ENCODE measurements around the gene TMEM141.

The TMEM141 gene

DNA sequence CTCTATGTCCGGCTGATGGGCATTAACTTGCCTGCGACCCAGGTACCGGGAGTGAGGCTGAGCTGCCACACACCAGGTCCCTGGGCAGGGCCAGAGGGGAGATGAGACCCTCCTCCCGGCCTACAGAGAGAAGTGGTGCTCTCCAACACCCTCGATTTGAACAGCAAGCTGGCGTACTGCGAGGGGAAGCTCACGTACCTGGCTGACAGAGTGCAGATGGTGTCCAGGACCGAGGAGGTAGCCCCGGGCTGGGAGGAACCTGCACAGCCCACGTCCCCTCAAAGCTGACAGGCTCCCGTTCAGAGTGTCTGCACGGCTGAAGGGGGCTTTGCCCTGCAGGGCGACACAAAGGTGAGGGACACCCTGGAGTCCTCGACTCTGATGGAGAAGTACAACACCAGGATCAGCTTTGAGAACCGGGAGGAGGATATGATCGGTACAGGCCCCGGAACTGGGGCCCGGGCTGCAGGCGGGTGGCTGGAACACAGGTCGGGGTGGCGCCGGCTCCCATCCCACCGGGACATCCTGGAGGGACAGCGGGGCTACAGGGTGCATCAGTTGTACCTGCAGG lies 15.6 kb downstream of the TMEM141 start:
- Histone ChIP-seq H3K27ac (peak overlapping the region; percentile 55; the same call in 1 of the 2 replicates), H2AFZ (ENCODE audit: low read depth) (peak overlapping the region; percentile 86; the same call in 1 of the 2 replicates), H3K27me3 (ENCODE audit: insufficient read depth, low read depth) (no peaks in the 10 kb centered on the region), H4K20me1 (ENCODE audit: insufficient read depth) (0 out of 2 replicates have a peak, but pooled peaks cover 3% of the 10 kb centered on the region), H3K79me2 (ENCODE audit: insufficient read depth, low read depth) (peaks cover 35% of the 10 kb centered on the region), H3K9ac (peak overlapping the region; percentile 57; the same call in 1 of the 2 replicates), H3K4me1 (ENCODE audit: low read depth, poor library complexity, severe bottlenecking) (peaks cover 31% of the 10 kb centered on the region), H3K4me2 (peak overlapping the region; percentile 67), H3K4me3 (IDR thresholded peaks at IDR 0.05; ENCODE audit: insufficient read depth, low read depth, low read length) (no peak overlapping the region), H3K36me3 (ENCODE audit: insufficient read depth) (no peaks in the 10 kb centered on the region; the same call in 1 of the 2 replicates)
- TF ChIP-seq, protein P1, sequence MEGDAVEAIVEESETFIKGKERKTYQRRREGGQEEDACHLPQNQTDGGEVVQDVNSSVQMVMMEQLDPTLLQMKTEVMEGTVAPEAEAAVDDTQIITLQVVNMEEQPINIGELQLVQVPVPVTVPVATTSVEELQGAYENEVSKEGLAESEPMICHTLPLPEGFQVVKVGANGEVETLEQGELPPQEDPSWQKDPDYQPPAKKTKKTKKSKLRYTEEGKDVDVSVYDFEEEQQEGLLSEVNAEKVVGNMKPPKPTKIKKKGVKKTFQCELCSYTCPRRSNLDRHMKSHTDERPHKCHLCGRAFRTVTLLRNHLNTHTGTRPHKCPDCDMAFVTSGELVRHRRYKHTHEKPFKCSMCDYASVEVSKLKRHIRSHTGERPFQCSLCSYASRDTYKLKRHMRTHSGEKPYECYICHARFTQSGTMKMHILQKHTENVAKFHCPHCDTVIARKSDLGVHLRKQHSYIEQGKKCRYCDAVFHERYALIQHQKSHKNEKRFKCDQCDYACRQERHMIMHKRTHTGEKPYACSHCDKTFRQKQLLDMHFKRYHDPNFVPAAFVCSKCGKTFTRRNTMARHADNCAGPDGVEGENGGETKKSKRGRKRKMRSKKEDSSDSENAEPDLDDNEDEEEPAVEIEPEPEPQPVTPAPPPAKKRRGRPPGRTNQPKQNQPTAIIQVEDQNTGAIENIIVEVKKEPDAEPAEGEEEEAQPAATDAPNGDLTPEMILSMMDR (conservative IDR thresholded peaks at IDR 0.05; ENCODE audit: low read depth, low read length): no peak

DNA sequence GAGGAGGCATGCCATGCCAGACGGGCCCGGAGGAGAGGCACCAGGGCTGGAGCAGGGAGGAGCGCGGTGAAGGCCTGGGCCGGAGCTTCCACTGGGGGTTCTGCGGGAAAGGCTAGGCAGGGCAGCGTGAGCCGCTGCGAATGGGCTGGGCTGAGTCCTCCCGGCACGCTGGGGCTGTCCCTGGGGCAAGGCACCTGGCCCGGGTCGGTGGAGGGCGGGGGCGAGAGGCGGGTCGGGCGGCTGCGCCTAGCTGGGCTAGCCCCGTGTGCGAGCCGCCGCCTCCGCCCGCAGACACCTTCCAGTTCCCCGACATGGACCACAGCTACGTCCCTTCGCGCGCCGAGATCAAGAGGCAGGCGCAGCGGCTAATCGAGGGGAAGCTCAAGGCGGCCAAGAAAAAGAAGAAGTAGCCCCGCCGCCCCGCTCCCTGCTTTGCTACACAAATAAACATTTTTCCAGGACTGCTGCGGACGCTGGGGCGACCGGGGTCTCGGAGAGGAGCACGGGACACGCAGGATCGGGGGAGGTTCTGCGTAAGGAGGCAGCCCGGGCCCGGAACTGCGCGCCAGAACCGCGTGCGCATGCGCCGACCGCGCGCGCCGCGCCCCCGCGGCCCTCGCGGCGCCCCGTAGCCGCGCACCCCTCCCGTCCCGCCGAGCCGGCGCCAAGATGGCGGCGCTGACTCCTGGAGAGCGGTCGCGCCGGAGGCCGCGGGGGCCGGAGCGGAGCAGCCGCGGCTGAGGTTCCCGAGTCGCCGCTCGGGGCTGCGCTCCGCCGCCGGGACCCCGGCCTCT lies 16.3 kb downstream of the TMEM141 start, which contains the start of gene RABL6:
TSS of gene RABL6 (plus strand) at position 668 of the 794 bp plus-strand sequence. CDS start 249 bp downstream, outside the sequence.
- Histone ChIP-seq H3K4me1 (ENCODE audit: low read depth, poor library complexity, severe bottlenecking) (peaks cover 23% of the 10 kb centered on the region), H4K20me1 (ENCODE audit: insufficient read depth) (0 out of 2 replicates have a peak, but pooled peaks cover 3% of the 10 kb centered on the region), H3K4me2 (peak within 1 kb of the TSS; percentile 67), H3K36me3 (ENCODE audit: insufficient read depth) (no peaks in the 10 kb centered on the region; the same call in 1 of the 2 replicates), H3K4me3 (IDR thresholded peaks at IDR 0.05; ENCODE audit: insufficient read depth, low read depth, low read length) (no peak within 1 kb of the TSS), H3K9ac (peak within 1 kb of the TSS; percentile 79), H2AFZ (ENCODE audit: low read depth) (peak within 1 kb of the TSS; percentile 86), H3K27ac (peak within 1 kb of the TSS; percentile 55), H3K27me3 (ENCODE audit: insufficient read depth, low read depth) (no peaks in the 10 kb centered on the region), H3K79me2 (ENCODE audit: insufficient read depth, low read depth) (peaks cover 41% of the 10 kb centered on the region)
- TF ChIP-seq, protein P1 (conservative IDR thresholded peaks at IDR 0.05; ENCODE audit: low read depth, low read length): no peak

DNA sequence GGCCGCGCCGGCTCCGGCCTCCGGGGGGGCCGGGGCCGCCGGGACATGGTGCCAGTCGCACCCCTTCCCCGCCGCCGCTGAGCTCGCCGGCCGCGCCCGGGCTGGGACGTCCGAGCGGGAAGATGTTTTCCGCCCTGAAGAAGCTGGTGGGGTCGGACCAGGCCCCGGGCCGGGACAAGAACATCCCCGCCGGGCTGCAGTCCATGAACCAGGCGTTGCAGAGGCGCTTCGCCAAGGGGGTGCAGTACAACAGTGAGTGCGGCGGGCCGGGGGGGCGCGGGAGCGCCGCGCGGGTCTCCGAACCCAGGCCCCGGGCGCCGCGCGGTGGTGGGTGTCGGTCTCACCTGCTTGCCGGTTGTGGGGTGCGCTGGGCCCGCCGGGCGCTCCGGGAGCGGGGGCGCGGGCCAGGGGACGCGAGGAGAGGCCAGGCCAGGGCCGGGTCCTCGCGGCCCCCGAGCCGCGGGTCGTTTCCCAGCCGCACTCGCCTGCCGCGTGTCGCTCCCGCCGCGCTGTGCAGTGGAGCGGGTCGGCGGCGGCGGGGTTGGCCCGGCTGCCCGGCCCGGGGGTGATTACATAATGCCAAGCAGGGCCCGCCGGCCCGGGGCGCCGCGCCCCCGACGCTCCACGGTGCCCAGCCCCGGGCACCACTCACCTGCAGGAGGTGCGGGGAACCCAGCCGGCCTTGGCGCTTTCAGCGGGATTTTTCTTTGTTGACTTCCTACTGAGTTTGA lies 17.1 kb downstream of the TMEM141 start:
- no peak overlapping the region for H3K4me3 ChIP-seq (IDR thresholded peaks at IDR 0.05; ENCODE audit: insufficient read depth, low read depth, low read length)
- TF ChIP-seq, protein P1 (conservative IDR thresholded peaks at IDR 0.05; ENCODE audit: low read depth, low read length): no peak
- peaks cover 22% of the 10 kb centered on the region for H3K4me1 ChIP-seq (ENCODE audit: low read depth, poor library complexity, severe bottlenecking)
- H3K79me2 ChIP-seq (ENCODE audit: insufficient read depth, low read depth): peaks cover 41% of the 10 kb centered on the region
- H3K36me3 ChIP-seq (ENCODE audit: insufficient read depth): no peaks in the 10 kb centered on the region; the same call in 1 of the 2 replicates
- H3K27ac ChIP-seq: peak overlapping the region; percentile 55; the same call in 1 of the 2 replicates
- peak overlapping the region; percentile 57 for H3K4me2 ChIP-seq
- 0 out of 2 replicates have a peak, but pooled peaks cover 3% of the 10 kb centered on the region for H4K20me1 ChIP-seq (ENCODE audit: insufficient read depth)
- peak overlapping the region; percentile 79 for H3K9ac ChIP-seq
- H3K27me3 ChIP-seq (ENCODE audit: insufficient read depth, low read depth): no peaks in the 10 kb centered on the region
- H2AFZ ChIP-seq (ENCODE audit: low read depth): peak overlapping the region; percentile 59

DNA sequence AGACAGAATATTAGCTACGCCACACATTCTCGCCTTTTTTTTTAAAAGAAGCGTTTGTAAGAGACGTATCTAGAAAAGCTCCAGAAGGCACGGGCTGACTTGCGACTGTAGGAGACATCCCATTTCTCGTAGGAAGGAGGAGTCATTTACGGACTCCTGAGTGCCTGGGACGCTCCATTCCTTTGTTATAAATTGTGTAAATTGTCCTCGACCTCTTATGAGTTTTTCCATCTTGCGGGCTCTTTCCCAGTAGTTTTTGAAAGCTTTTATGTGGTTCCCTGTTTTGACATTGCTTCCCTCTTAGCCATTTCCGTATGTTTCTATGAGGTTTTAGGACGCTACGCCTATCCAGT lies 17.6 kb downstream of the TMEM141 start:
- Histone ChIP-seq H3K36me3 (ENCODE audit: insufficient read depth) (no peaks in the 10 kb centered on the region; the same call in 1 of the 2 replicates), H3K27ac (no peak overlapping the region), H2AFZ (ENCODE audit: low read depth) (no peak overlapping the region)

More for the DNA sequence above, 17.6 kb downstream of the TMEM141 start:
- TF ChIP-seq, protein P1 (conservative IDR thresholded peaks at IDR 0.05; ENCODE audit: low read depth, low read length): no peak
- Histone ChIP-seq H3K9ac (peak overlapping the region; percentile 79), H4K20me1 (ENCODE audit: insufficient read depth) (0 out of 2 replicates have a peak, but pooled peaks cover 3% of the 10 kb centered on the region), H3K79me2 (ENCODE audit: insufficient read depth, low read depth) (peaks cover 41% of the 10 kb centered on the region), H3K27me3 (ENCODE audit: insufficient read depth, low read depth) (no peaks in the 10 kb centered on the region), H3K4me3 (IDR thresholded peaks at IDR 0.05; ENCODE audit: insufficient read depth, low read depth, low read length) (no peak overlapping the region), H3K4me2 (peak overlapping the region; percentile 57), H3K4me1 (ENCODE audit: low read depth, poor library complexity, severe bottlenecking) (peaks cover 22% of the 10 kb centered on the region)
